H1 (cell line): ENCODE data around the gene PDE4D. TPM values are rescaled to one million over a fixed set of nuclear protein-coding genes. Genes with fewer than 3 reads are reported as not detected.

Source experiments
- CTCF ChIA-PET: fragments of 300-600 bp; sonication (Branson Sonifier 250); formaldehyde crosslinking; loops from one replicate; lab custom pipeline; 2021; ENCODE audit not compliant: partially characterized antibody; lab: Charles Lee
- POLR2A ChIA-PET: fragments of 300-600 bp; sonication (Branson Sonifier 250); formaldehyde crosslinking; loops from one replicate; lab custom pipeline; 2021; ENCODE audit warnings: inconsistent platforms; ENCODE audit not compliant: partially characterized antibody; lab: Charles Lee
- DNase-seq, 2 experiments: peaks; one replicate each; pipeline versions ENCODE4 v3.0.0 to v3.0.0-alpha.2; 2010 to 2022; ENCODE audit warnings: low spot score in 2 of 2, low read depth in 1 of 2, mixed read lengths in 1 of 2
- FAIRE-seq: peaks from 2 replicates; lab custom pipeline; 2011; peaks lifted over from hg19 to GRCh38; lab: Jason Lieb, UNC
- H2AFZ ChIP-seq: 2 replicates; pipeline ENCODE4 v1.8.1; 2012; ENCODE audit warnings: low read length, inconsistent platforms
- H2AK5ac ChIP-seq: 2 replicates; pipeline ENCODE4 v1.6.1; 2013; ENCODE audit warnings: low read depth, low read length
- H2BK120ac ChIP-seq: replicated peaks from 2 replicates; pipeline ENCODE3; 2013; ENCODE audit warnings: low read depth, low read length, inconsistent platforms
- H2BK12ac ChIP-seq: 2 replicates; pipeline ENCODE4 v1.6.1; 2013; ENCODE audit warnings: low read depth, low read length
- H2BK15ac ChIP-seq: 2 replicates; pipeline ENCODE4 v1.6.1; 2013; ENCODE audit warnings: low read length
- H2BK20ac ChIP-seq: 2 replicates; pipeline ENCODE4 v1.6.1; 2013; ENCODE audit warnings: low read length
- H2BK5ac ChIP-seq: 2 replicates; pipeline ENCODE4 v1.6.1; 2013; ENCODE audit warnings: low read depth, low read length
- H3K14ac ChIP-seq: 2 replicates; pipeline ENCODE4 v1.6.1; 2013; ENCODE audit warnings: inconsistent platforms; ENCODE audit not compliant: insufficient read length
- H3K18ac ChIP-seq: 2 replicates; pipeline ENCODE4 v1.6.1; 2013; ENCODE audit warnings: low read length; ENCODE audit errors: extremely low read depth
- H3K23ac ChIP-seq: 2 replicates; pipeline ENCODE4 v1.6.1; 2013; ENCODE audit warnings: inconsistent platforms; ENCODE audit not compliant: insufficient read length
- H3K23me2 ChIP-seq: 2 replicates; pipeline ENCODE4 v1.6.1; 2013; ENCODE audit warnings: low read depth, low read length
- H3K27ac ChIP-seq: 2 replicates; pipeline ENCODE4 v1.6.1; 2011; ENCODE audit warnings: low read depth, low read length, inconsistent platforms
- H3K27me3 ChIP-seq, 4 experiments: replicated peaks in 1 of 4; 1 replicate in 1 of 4; 2 replicates in 3 of 4; pipeline versions ENCODE4 v1.6.1 to v1.8.1; 2011 to 2013; ENCODE audit warnings: low read length in 3 of 4, mild to moderate bottlenecking in 3 of 4, inconsistent platforms in 2 of 4, mixed read lengths in 2 of 4, moderate library complexity in 1 of 4; ENCODE audit not compliant: control insufficient read depth in 3 of 4, insufficient read depth in 3 of 4; ENCODE audit errors: extremely low read depth in 1 of 4
- H3K36me3 ChIP-seq, 4 experiments: 2 replicates each; pipeline versions ENCODE4 v1.6.1 to v1.8.1; 2011 to 2013; ENCODE audit warnings: mild to moderate bottlenecking in 4 of 4, low read length in 3 of 4, moderate library complexity in 2 of 4, control low read depth in 1 of 4, inconsistent platforms in 1 of 4; ENCODE audit not compliant: insufficient read depth in 4 of 4, control insufficient read depth in 2 of 4
- H3K4ac ChIP-seq: replicated peaks from 2 replicates; pipeline ENCODE3; 2013; ENCODE audit warnings: low read length, low read depth, mixed read lengths, inconsistent platforms; ENCODE audit not compliant: insufficient read length
- H3K4me1 ChIP-seq, 4 experiments: replicated peaks in 1 of 4; 1 replicate in 1 of 4; 2 replicates in 3 of 4; pipeline versions ENCODE4 v1.6.1 to v1.8.1; 2011 to 2013; ENCODE audit warnings: low read length in 3 of 4, inconsistent platforms in 2 of 4, mixed read lengths in 1 of 4; ENCODE audit not compliant: insufficient read depth in 4 of 4, control insufficient read depth in 3 of 4
- H3K4me2 ChIP-seq, 2 experiments: 2 replicates each; pipeline versions ENCODE4 v1.6.1 to v1.8.1; 2011 to 2013; ENCODE audit warnings: low read depth in 2 of 2, low read length in 2 of 2, control low read depth in 1 of 2, inconsistent platforms in 1 of 2, mild to moderate bottlenecking in 1 of 2; ENCODE audit not compliant: insufficient read depth in 1 of 2
- H3K4me3 ChIP-seq, 4 experiments: fragments of 200-600, 300-600 bp in 1 of 4; sonication (generic), shearing (Covaris generic), sonication (Bioruptor Twin) in 1 of 4; 2 replicates each; pipeline versions ENCODE4 v1.5.1 to v1.8.1; 2011 to 2016; ENCODE audit warnings: low read length in 4 of 4, low read depth in 3 of 4, control low read depth in 2 of 4, inconsistent platforms in 2 of 4, mild to moderate bottlenecking in 2 of 4, mixed read lengths in 1 of 4, moderate library complexity in 1 of 4; ENCODE audit not compliant: insufficient read depth in 2 of 4; ENCODE audit errors: extremely low read depth in 1 of 4
- H3K56ac ChIP-seq: replicated peaks from 2 replicates; pipeline ENCODE3; 2013; ENCODE audit warnings: low read depth, mild to moderate bottlenecking, mixed read lengths, low read length, inconsistent platforms; ENCODE audit not compliant: insufficient read length
- H3K79me1 ChIP-seq: 2 replicates; pipeline ENCODE4 v1.6.1; 2013; ENCODE audit warnings: low read depth, low read length, control low read depth
- H3K79me2 ChIP-seq, 2 experiments: 2 replicates each; pipeline versions ENCODE4 v1.6.1 to v1.8.1; 2012 to 2013; ENCODE audit warnings: low read length in 2 of 2, mild to moderate bottlenecking in 2 of 2, inconsistent platforms in 1 of 2; ENCODE audit not compliant: insufficient read depth in 2 of 2, control insufficient read depth in 1 of 2
- H3K9ac ChIP-seq, 4 experiments: replicated peaks in 1 of 4; 1 replicate in 1 of 4; 2 replicates in 3 of 4; pipeline versions ENCODE4 v1.6.1 to v1.8.1; 2011 to 2013; ENCODE audit warnings: low read depth in 3 of 4, low read length in 3 of 4, control low read depth in 2 of 4, mild to moderate bottlenecking in 2 of 4, moderate library complexity in 2 of 4, inconsistent platforms in 1 of 4; ENCODE audit errors: extremely low read depth in 1 of 4
- H3K9me3 ChIP-seq, 2 experiments: 2 replicates each; pipeline versions ENCODE4 v1.6.1 to v1.8.1; 2012 to 2013; ENCODE audit warnings: mild to moderate bottlenecking in 2 of 2, moderate library complexity in 2 of 2, control low read depth in 1 of 2, inconsistent platforms in 1 of 2, low read depth in 1 of 2, low read length in 1 of 2, mixed read lengths in 1 of 2; ENCODE audit not compliant: insufficient read depth in 2 of 2
- H4K20me1 ChIP-seq, 2 experiments: replicated peaks in 1 of 2; 2 replicates each; pipeline versions ENCODE3 to v1.8.1; 2011 to 2013; ENCODE audit warnings: inconsistent platforms in 2 of 2, low read length in 2 of 2, mild to moderate bottlenecking in 1 of 2; ENCODE audit not compliant: insufficient read depth in 2 of 2, control insufficient read depth in 1 of 2
- H4K5ac ChIP-seq: 2 replicates; pipeline ENCODE4 v1.6.1; 2013; ENCODE audit warnings: low read length, low read depth, mixed read lengths, inconsistent platforms; ENCODE audit not compliant: insufficient read length
- H4K8ac ChIP-seq: 2 replicates; pipeline ENCODE4 v1.8.0; 2013; ENCODE audit warnings: mild to moderate bottlenecking, moderate library complexity, low read length, inconsistent platforms; ENCODE audit not compliant: insufficient read depth; ENCODE audit errors: extremely low read depth
- H4K91ac ChIP-seq: replicated peaks from 2 replicates; pipeline ENCODE3; 2013; ENCODE audit warnings: low read length, mixed read lengths, inconsistent platforms; ENCODE audit not compliant: insufficient read length
- ASH2L ChIP-seq: fragments of 200-600, 300-600 bp; sonication (generic); IDR thresholded peaks from one replicate; pipeline ENCODE4 v1.7.1; 2017; ENCODE audit warnings: low read length
- BACH1 ChIP-seq: IDR thresholded peaks from 2 replicates; pipeline ENCODE4 v1.6.1; 2012; ENCODE audit warnings: low read length, improper control_type of control experiment
- BCL11A ChIP-seq, 2 experiments: IDR thresholded peaks; one replicate each; pipeline ENCODE4 v1.6.1; 2011; ENCODE audit warnings: low read depth in 2 of 2, low read length in 2 of 2, mild to moderate bottlenecking in 2 of 2
- CEBPB ChIP-seq: IDR thresholded peaks from 2 replicates; pipeline ENCODE4 v1.6.1; 2012; ENCODE audit warnings: low read depth, low read length
- KDM4A ChIP-seq: IDR thresholded peaks from one replicate; pipeline ENCODE4 v1.7.1; 2012; ENCODE audit warnings: low read depth, mild to moderate bottlenecking, moderate library complexity, low read length, inconsistent platforms; ENCODE audit not compliant: severe bottlenecking
- SP2 ChIP-seq: IDR thresholded peaks from 2 replicates; pipeline ENCODE4 v1.6.1; 2012; ENCODE audit warnings: mild to moderate bottlenecking, low read length, inconsistent platforms
- TCF12 ChIP-seq: IDR thresholded peaks from 2 replicates; pipeline ENCODE4 v1.6.1; 2011; ENCODE audit warnings: low read depth, mild to moderate bottlenecking, low read length
- WGBS, 2 experiments: shearing (Covaris generic) in 1 of 2; methylation state at CpG; one replicate each; pipeline versions ENCODE4 v1.1.6 to v1.1.7; 2013 to 2015; ENCODE audit warnings: low lambda C conversion rate in 2 of 2, mixed read lengths in 2 of 2, inconsistent platforms in 1 of 2, low coverage in 1 of 2, missing lambda C conversion rate in 1 of 2; ENCODE audit not compliant: insufficient replicate concordance in 2 of 2, insufficient coverage in 1 of 2, insufficient read length in 1 of 2; ENCODE audit errors: extremely low coverage in 1 of 2, missing lambda C conversion rate in 1 of 2; 5-methylcytosine and 5-hydroxymethylcytosine counted together
- polyA plus RNA-seq, 7 experiments: library from polyadenylated mRNA; depleted of rRNA in 3 of 7; stranded (reverse) in 5 of 7; unstranded in 2 of 7; fragments of >200 nt in 5 of 7; fragments of 200-250 nt in 2 of 7; gene quantifications; 1 replicate in 5 of 7; 2 replicates in 1 of 7; 4 replicates in 1 of 7; pipeline versions ENCODE4 v1.2.1 to v1.2.3, GENCODE V29; 2011 to 2013; ENCODE audit warnings: missing spikeins in 2 of 7, mixed read lengths in 2 of 7
- total RNA-seq: library from RNA; stranded (reverse); fragmentation: NEBNext Ultra II Directional; extraction: Animal tissue kit (Norgen Biotek cat#: 25700); gene quantifications from 2 replicates; pipeline ENCODE4 v1.2.1, GENCODE V29; 2021
- TF ChIP-seq, protein P1 (sequence below): IDR thresholded peaks from 2 replicates; pipeline ENCODE4 v1.6.1; 2012; ENCODE audit warnings: low read length, inconsistent platforms
- TF ChIP-seq, protein P2 (sequence below): IDR thresholded peaks from 2 replicates; pipeline ENCODE4 v1.6.1; 2011; ENCODE audit warnings: low read depth, mild to moderate bottlenecking, low read length; ENCODE audit not compliant: insufficient read depth

Gene PDE4D
- total and polyA plus RNA-seq, 2 of the 8 experiments (the other 6 are each of a cell fraction or from before 2014, with no cell fraction given): 2.3 to 3.7 TPM

DNA sequence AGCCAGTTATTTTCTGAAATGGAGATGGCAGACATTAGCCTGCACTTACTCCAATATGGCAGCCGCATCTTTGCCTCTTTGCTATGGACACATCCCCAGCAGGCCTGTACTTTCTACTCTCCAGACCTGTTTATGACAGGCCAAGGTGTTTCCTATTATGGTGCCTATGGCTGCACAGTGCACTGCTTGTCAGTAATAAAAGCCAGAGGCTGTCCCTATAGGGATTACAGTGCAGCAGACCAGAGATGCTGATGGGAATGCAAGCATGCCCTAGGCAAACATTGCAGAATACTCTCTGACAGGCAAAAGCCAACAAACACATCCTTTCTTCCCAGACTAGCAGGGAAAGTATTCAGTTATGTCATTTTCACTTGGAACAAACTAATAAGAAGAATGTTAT lies 867.8 kb downstream of the PDE4D start:
- ChIA-PET POLR2A (no interaction called here), CTCF (interaction anchor here (2.0 kb wide), 1 partner anchor 10 kb away, joined by 9 read pairs; no protein-coding TSS in a partner anchor)
- Histone ChIP-seq H2BK5ac (no peak overlapping the region), H3K18ac (no peak overlapping the region), H3K36me3 (no peaks in the 10 kb centered on the region), H3K4me1 (peaks cover 0 to 2% (median 0%) of the 10 kb centered on the region in 4 experiments; a peak in 1 of 7 replicates), H2BK12ac (no peak overlapping the region), H3K23me2 (no peaks in the 10 kb centered on the region), H3K56ac (no peak overlapping the region), H3K14ac (no peak overlapping the region), H3K9me3 (no peaks in the 10 kb centered on the region; a peak in 1 of 4 replicates), H2BK120ac (no peak overlapping the region), H2AFZ (no peak overlapping the region), H3K23ac (no peak overlapping the region), H3K79me2 (no peaks in the 10 kb centered on the region), H3K27ac (no peak overlapping the region), H3K79me1 (no peaks in the 10 kb centered on the region), H4K91ac (no peak overlapping the region), H4K20me1 (no peaks in the 10 kb centered on the region), H3K9ac (no peak overlapping the region), H4K5ac (no peak overlapping the region), H3K4me3 (no peak overlapping the region), H3K4me2 (no peak overlapping the region), H2BK15ac (no peak overlapping the region), H4K8ac (no peak overlapping the region), H2AK5ac (no peak overlapping the region), H3K27me3 (no peaks in the 10 kb centered on the region), H2BK20ac (no peak overlapping the region), H3K4ac (no peak overlapping the region)
- TF ChIP-seq ASH2L (no peak), TCF12 (no peak), BCL11A (IDR thresholded peaks at IDR 0.05; ENCODE audit: low read depth in 2 of 2, low read length in 2 of 2) (no peak), BACH1 (no peak), CEBPB (no peak), KDM4A (no peak), SP2 (no peak)
- TF ChIP-seq, protein P1, sequence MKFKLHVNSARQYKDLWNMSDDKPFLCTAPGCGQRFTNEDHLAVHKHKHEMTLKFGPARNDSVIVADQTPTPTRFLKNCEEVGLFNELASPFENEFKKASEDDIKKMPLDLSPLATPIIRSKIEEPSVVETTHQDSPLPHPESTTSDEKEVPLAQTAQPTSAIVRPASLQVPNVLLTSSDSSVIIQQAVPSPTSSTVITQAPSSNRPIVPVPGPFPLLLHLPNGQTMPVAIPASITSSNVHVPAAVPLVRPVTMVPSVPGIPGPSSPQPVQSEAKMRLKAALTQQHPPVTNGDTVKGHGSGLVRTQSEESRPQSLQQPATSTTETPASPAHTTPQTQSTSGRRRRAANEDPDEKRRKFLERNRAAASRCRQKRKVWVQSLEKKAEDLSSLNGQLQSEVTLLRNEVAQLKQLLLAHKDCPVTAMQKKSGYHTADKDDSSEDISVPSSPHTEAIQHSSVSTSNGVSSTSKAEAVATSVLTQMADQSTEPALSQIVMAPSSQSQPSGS: no peak
- TF ChIP-seq, protein P2, sequence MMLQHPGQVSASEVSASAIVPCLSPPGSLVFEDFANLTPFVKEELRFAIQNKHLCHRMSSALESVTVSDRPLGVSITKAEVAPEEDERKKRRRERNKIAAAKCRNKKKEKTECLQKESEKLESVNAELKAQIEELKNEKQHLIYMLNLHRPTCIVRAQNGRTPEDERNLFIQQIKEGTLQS: no peak
- 89% methylated on average over 1 of the region's 1 CpG; no CpG with 5 or more reads in 1 of the 2 experiments for WGBS, 2 experiments
- FAIRE-seq (no peak), DNase-seq (no peak)
